ENCODE results near the gene TMEM74B.

TMEM74B gene

DNA sequence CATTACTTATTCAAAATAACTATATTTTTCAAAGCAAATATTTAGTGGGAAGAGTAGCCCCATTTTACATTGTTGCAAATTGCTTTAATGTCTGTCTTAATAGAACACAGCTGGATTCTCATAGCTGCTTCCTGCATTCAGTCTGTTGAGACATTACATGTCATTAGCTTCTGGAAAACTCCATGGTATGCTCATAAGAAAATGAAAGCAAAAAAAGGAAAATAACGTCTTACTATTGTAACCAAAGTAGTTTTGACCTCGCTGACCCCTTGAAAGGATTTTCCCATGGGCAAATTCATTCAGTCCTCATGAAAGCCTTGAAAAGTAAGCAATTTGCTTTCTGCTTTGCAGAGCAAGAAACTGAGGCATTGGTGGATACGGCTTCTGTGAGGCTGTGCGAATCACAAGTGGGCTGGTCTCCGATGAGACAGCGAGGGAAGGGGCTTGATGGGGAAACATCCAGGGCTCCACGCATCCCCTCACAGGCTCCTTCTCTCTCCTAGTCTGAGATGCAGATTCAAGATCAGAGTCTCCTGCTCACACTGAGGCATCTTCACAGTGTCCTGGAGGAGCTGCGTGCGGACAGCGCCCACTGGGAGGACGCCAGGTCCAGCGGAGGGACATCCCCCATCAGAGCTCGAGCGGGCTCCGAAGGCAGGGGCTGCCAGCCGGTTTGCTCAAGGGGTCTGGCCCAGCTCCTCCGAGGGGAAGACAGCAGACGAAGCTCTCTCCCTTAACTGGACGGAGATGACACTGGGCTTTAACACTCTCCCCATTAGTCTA is 21.8 kb upstream of the TMEM74B start:
- no peak overlapping the region for H3K4me3 ChIP-seq (ENCODE audit: low read length)
- H3K9ac ChIP-seq (ENCODE audit: low read length): no peak overlapping the region
- no peak overlapping the region for H3K4me2 ChIP-seq (ENCODE audit: low read length)
- no peak overlapping the region for H4K8ac ChIP-seq (ENCODE audit: low read depth, low read length)
- DNase-seq: no peak
- H3K4ac ChIP-seq (ENCODE audit: low read depth, low read length): no peak overlapping the region
- no peaks in the 10 kb centered on the region for H3K79me2 ChIP-seq (ENCODE audit: control insufficient read depth, insufficient read depth, low read length)
- no peak overlapping the region for H3K27ac ChIP-seq (ENCODE audit: low read depth, low read length)
- H2BK15ac ChIP-seq (replicated peaks; ENCODE audit: low read depth): no peak overlapping the region
- no peaks in the 10 kb centered on the region for H3K4me1 ChIP-seq (ENCODE audit: control insufficient read depth, low read depth, low read length)
- H2BK120ac ChIP-seq (ENCODE audit: low read depth, low read length): no peak overlapping the region
- no CpG with 5 or more reads among the region's 19 CpGs for WGBS (ENCODE audit: extremely low coverage, insufficient coverage, low lambda C conversion rate)
- no peak overlapping the region for H4K5ac ChIP-seq (ENCODE audit: low read length)
- H3K18ac ChIP-seq (ENCODE audit: low read length): no peak overlapping the region
- no peak overlapping the region for H2AK5ac ChIP-seq (ENCODE audit: low read length)
- H3K56ac ChIP-seq (ENCODE audit: low read length): no peak overlapping the region
- no peaks in the 10 kb centered on the region for H3K36me3 ChIP-seq (ENCODE audit: control insufficient read depth, insufficient read depth, low read length)
- H2BK5ac ChIP-seq (ENCODE audit: low read length): no peak overlapping the region
- no peaks in the 10 kb centered on the region for H3K27me3 ChIP-seq (ENCODE audit: insufficient read depth, low read length, poor library complexity)
- H3K79me1 ChIP-seq (ENCODE audit: low read length): no peaks in the 10 kb centered on the region
- H3K23ac ChIP-seq (ENCODE audit: low read length): no peak overlapping the region

DNA sequence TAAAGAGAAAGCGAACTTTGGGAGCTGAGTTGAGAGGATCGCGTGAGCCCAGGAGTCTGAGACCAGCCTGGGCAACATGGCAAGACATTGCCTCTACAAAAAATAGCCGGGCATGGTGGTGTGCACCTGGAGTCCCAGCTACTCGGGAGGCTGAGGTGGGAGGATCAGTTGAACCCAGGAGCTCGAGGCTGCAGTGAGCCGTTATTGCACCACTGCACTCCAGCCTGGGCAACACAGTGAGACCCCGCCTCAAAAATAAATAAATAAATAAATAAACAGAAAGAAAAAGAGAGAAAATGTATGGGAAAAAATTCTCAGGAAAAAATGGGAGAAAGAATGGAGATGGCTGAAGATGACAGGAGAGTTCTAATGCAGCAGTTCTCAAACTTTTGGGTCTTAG is 21.0 kb upstream of the TMEM74B start:
- Histone ChIP-seq H2BK5ac (ENCODE audit: low read length) (no peak overlapping the region), H3K4me3 (ENCODE audit: low read length) (no peak overlapping the region), H2BK15ac (replicated peaks; ENCODE audit: low read depth) (no peak overlapping the region), H3K9ac (ENCODE audit: low read length) (no peak overlapping the region), H2AK5ac (ENCODE audit: low read length) (no peak overlapping the region), H3K4me1 (ENCODE audit: control insufficient read depth, low read depth, low read length) (no peaks in the 10 kb centered on the region), H3K79me2 (ENCODE audit: control insufficient read depth, insufficient read depth, low read length) (no peaks in the 10 kb centered on the region), H3K79me1 (ENCODE audit: low read length) (no peaks in the 10 kb centered on the region), H3K56ac (ENCODE audit: low read length) (no peak overlapping the region), H4K5ac (ENCODE audit: low read length) (no peak overlapping the region), H4K8ac (ENCODE audit: low read depth, low read length) (no peak overlapping the region), H3K18ac (ENCODE audit: low read length) (no peak overlapping the region), H3K23ac (ENCODE audit: low read length) (no peak overlapping the region), H3K27ac (ENCODE audit: low read depth, low read length) (no peak overlapping the region), H3K4me2 (ENCODE audit: low read length) (no peak overlapping the region), H3K27me3 (ENCODE audit: insufficient read depth, low read length, poor library complexity) (no peaks in the 10 kb centered on the region), H2BK120ac (ENCODE audit: low read depth, low read length) (no peak overlapping the region), H3K4ac (ENCODE audit: low read depth, low read length) (no peak overlapping the region), H3K36me3 (ENCODE audit: control insufficient read depth, insufficient read depth, low read length) (no peaks in the 10 kb centered on the region)
- no peak for DNase-seq
- WGBS (ENCODE audit: extremely low coverage, insufficient coverage, low lambda C conversion rate): no CpG with 5 or more reads among the region's 8 CpGs

DNA sequence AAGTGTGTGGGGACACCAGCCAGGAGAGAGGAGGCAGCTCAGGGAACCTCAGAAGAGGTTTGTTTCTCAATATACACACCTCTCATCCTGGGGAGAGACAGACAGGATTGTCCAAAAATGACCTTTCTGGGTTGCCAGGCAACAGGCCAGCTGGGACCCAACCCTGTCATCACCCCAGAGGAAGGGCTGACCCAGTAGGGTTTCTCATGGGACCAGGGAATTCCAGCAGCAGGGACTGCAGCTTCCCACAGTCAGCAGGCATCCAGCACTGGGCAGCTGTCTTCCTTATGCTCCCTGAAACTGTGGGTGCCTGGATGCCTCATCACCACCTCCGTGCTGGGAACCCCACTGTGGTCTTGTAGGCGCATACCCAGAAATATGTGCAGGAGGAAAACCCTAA is 19.8 kb upstream of the TMEM74B start:
- Histone ChIP-seq H3K4me2 (ENCODE audit: low read length) (no peak overlapping the region), H3K4me1 (ENCODE audit: control insufficient read depth, low read depth, low read length) (no peaks in the 10 kb centered on the region), H3K36me3 (ENCODE audit: control insufficient read depth, insufficient read depth, low read length) (no peaks in the 10 kb centered on the region), H3K18ac (ENCODE audit: low read length) (no peak overlapping the region), H3K56ac (ENCODE audit: low read length) (no peak overlapping the region), H2BK15ac (replicated peaks; ENCODE audit: low read depth) (no peak overlapping the region), H3K9ac (ENCODE audit: low read length) (no peak overlapping the region), H3K79me1 (ENCODE audit: low read length) (no peaks in the 10 kb centered on the region), H3K23ac (ENCODE audit: low read length) (no peak overlapping the region), H2BK120ac (ENCODE audit: low read depth, low read length) (no peak overlapping the region), H4K8ac (ENCODE audit: low read depth, low read length) (no peak overlapping the region), H3K4ac (ENCODE audit: low read depth, low read length) (no peak overlapping the region), H2BK5ac (ENCODE audit: low read length) (no peak overlapping the region), H4K5ac (ENCODE audit: low read length) (no peak overlapping the region), H3K27me3 (ENCODE audit: insufficient read depth, low read length, poor library complexity) (no peaks in the 10 kb centered on the region), H3K27ac (ENCODE audit: low read depth, low read length) (no peak overlapping the region), H2AK5ac (ENCODE audit: low read length) (no peak overlapping the region), H3K4me3 (ENCODE audit: low read length) (no peak overlapping the region), H3K79me2 (ENCODE audit: control insufficient read depth, insufficient read depth, low read length) (no peaks in the 10 kb centered on the region)
- no CpG with 5 or more reads among the region's 2 CpGs for WGBS (ENCODE audit: extremely low coverage, insufficient coverage, low lambda C conversion rate)
- DNase-seq: no peak

DNA sequence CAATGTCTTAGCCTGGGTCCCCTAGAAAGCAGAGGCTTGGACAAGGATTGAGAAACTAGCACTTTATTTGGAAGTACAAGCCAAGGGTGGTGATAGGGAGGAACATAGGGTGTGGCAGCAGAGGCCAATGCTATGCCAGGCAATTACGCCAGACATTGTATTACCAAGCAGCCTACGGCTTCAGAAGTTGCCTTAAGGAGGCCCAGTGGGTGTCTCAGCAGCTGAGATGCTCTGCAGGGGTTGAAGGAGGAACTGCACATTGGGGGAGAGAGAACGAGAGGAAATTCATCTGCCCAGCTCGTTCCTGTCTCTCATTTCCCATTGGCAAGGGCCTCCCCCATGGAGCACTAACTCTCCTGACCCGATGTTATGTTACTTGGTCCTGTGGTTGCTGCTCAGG is 19.3 kb upstream of the TMEM74B start:
- no peak overlapping the region for H4K5ac ChIP-seq (ENCODE audit: low read length)
- no peaks in the 10 kb centered on the region for H3K4me1 ChIP-seq (ENCODE audit: control insufficient read depth, low read depth, low read length)
- H3K18ac ChIP-seq (ENCODE audit: low read length): no peak overlapping the region
- no peaks in the 10 kb centered on the region for H3K79me1 ChIP-seq (ENCODE audit: low read length)
- no peak overlapping the region for H3K4me2 ChIP-seq (ENCODE audit: low read length)
- H3K27ac ChIP-seq (ENCODE audit: low read depth, low read length): no peak overlapping the region
- no peak overlapping the region for H3K9ac ChIP-seq (ENCODE audit: low read length)
- H3K56ac ChIP-seq (ENCODE audit: low read length): no peak overlapping the region
- no peak for DNase-seq
- H3K27me3 ChIP-seq (ENCODE audit: insufficient read depth, low read length, poor library complexity): no peaks in the 10 kb centered on the region
- H2AK5ac ChIP-seq (ENCODE audit: low read length): no peak overlapping the region
- no CpG with 5 or more reads among the region's 5 CpGs for WGBS (ENCODE audit: extremely low coverage, insufficient coverage, low lambda C conversion rate)
- H3K79me2 ChIP-seq (ENCODE audit: control insufficient read depth, insufficient read depth, low read length): no peaks in the 10 kb centered on the region
- no peak overlapping the region for H3K23ac ChIP-seq (ENCODE audit: low read length)
- no peak overlapping the region for H2BK15ac ChIP-seq (replicated peaks; ENCODE audit: low read depth)
- H3K4ac ChIP-seq (ENCODE audit: low read depth, low read length): no peak overlapping the region
- no peak overlapping the region for H4K8ac ChIP-seq (ENCODE audit: low read depth, low read length)
- no peak overlapping the region for H2BK120ac ChIP-seq (ENCODE audit: low read depth, low read length)
- no peaks in the 10 kb centered on the region for H3K36me3 ChIP-seq (ENCODE audit: control insufficient read depth, insufficient read depth, low read length)
- no peak overlapping the region for H2BK5ac ChIP-seq (ENCODE audit: low read length)
- no peak overlapping the region for H3K4me3 ChIP-seq (ENCODE audit: low read length)

DNA sequence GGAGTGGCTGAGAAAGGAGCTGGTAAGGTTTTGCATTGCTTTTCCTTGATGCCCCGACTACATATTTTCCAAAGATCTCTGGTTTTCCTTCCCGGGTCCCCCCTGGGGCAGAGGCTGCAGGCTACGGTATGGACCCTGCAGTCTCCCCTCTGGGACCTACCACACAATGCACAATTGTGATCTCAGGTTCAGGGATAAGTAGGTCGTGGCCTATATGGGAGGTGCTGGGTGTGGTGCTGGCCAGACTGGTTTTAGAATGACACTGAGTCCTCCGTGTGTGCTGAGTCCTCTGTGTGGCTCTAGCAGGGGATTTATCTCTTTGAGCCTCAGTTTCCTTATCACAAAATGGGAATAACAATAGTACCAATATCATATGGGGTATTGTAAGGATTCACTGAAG is 18.8 kb upstream of the TMEM74B start:
- no peaks in the 10 kb centered on the region for H3K36me3 ChIP-seq (ENCODE audit: control insufficient read depth, insufficient read depth, low read length)
- H3K79me2 ChIP-seq (ENCODE audit: control insufficient read depth, insufficient read depth, low read length): no peaks in the 10 kb centered on the region
- no peak overlapping the region for H2BK5ac ChIP-seq (ENCODE audit: low read length)
- no peak overlapping the region for H2AK5ac ChIP-seq (ENCODE audit: low read length)
- H3K27me3 ChIP-seq (ENCODE audit: insufficient read depth, low read length, poor library complexity): no peaks in the 10 kb centered on the region
- no peak for DNase-seq
- H3K79me1 ChIP-seq (ENCODE audit: low read length): no peaks in the 10 kb centered on the region
- no CpG with 5 or more reads among the region's 5 CpGs for WGBS (ENCODE audit: extremely low coverage, insufficient coverage, low lambda C conversion rate)
- peak overlapping the region; percentile 46 for H3K56ac ChIP-seq (ENCODE audit: low read length)
- H3K4me1 ChIP-seq (ENCODE audit: control insufficient read depth, low read depth, low read length): no peaks in the 10 kb centered on the region
- no peak overlapping the region for H2BK15ac ChIP-seq (replicated peaks; ENCODE audit: low read depth)
- H3K23ac ChIP-seq (ENCODE audit: low read length): no peak overlapping the region
- no peak overlapping the region for H4K5ac ChIP-seq (ENCODE audit: low read length)
- H4K8ac ChIP-seq (ENCODE audit: low read depth, low read length): no peak overlapping the region
- H3K27ac ChIP-seq (ENCODE audit: low read depth, low read length): no peak overlapping the region
- no peak overlapping the region for H3K4me2 ChIP-seq (ENCODE audit: low read length)
- H3K18ac ChIP-seq (ENCODE audit: low read length): no peak overlapping the region
- H3K4ac ChIP-seq (ENCODE audit: low read depth, low read length): no peak overlapping the region
- H3K4me3 ChIP-seq (ENCODE audit: low read length): no peak overlapping the region
- H2BK120ac ChIP-seq (ENCODE audit: low read depth, low read length): no peak overlapping the region
- H3K9ac ChIP-seq (ENCODE audit: low read length): no peak overlapping the region

Data from mesendoderm (in vitro differentiated cells).